GM21619 (cell line): Measurements from ENCODE around the gene PRAMEF5.
"Not testable (repeated sequence)": the region's sequence is repeated elsewhere in the genome, so short reads cannot be mapped to it uniquely, and the experiment has no call there.

Experiments
- ATAC-seq: cut with Tn5 transposase; IDR thresholded peaks from one replicate; pipeline ENCODE4 v1.9.1; 2021; ENCODE audit not compliant: unreplicated experiment

PRAMEF5 gene

DNA sequence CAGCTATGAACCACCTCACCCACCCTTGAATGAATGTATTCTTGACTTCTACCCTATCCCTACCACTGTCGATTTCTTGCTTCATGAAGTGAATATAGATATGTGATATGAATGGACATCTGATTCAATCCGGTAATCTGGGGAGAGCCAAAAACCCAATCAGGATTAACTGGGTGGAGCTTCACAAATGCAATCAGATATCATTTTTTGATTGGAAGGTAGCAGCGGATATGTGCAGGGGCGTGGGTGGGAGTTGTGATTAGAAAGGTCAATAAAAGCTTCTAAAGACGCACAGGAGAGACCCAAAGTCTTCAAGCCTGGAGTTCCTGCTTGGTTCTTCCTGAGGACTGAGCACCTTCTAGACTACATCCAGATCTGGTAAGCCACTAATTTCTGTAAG is at the start of gene PRAMEF5:
PRAMEF5 (plus strand) TSS at position 301 of the 400 bp plus-strand sequence. CDS start 5,071 bp downstream, outside the sequence.
- ATAC-seq: not testable (repeated sequence)

DNA sequence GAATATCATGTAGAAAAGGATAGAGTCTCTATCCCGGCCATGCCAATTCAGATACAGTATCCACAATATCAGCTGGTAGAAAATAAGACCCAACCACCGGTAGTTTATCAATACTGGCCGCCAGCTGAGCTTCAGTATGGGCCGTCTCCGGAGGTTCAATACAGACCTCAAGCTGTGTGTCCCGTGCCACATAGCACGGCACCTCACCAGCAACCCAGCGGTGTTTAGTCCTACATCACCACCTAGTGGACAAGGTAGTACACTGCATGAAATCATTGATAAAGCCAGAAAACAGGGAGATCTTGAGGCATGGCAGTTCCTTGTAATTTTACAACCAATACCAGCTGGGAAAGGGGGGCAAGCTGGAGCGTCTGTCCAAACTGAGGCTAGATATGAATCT is 45.3 kb upstream of the PRAMEF5 start:
- not testable (repeated sequence) for ATAC-seq

DNA sequence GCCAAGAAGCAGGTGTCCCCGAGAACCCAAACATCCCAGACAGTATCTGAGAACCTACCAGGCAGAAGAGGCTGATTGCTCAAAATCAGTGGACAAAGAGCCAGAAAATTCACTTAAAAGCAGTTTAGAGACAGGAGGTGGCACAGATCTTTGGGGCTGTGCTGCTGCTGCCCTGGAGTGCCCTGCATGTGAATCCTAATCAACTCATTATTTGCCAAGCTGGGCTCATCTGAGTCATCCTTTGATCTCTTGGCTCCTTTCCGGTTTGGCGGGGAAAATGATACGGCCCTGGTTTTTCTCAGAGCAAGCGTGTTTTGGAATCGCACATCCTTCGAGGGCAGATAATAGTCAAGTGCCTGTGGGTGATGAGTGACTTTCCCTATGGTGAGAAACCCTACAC is 37.4 kb upstream of the PRAMEF5 start:
- ATAC-seq: not testable (repeated sequence)

DNA sequence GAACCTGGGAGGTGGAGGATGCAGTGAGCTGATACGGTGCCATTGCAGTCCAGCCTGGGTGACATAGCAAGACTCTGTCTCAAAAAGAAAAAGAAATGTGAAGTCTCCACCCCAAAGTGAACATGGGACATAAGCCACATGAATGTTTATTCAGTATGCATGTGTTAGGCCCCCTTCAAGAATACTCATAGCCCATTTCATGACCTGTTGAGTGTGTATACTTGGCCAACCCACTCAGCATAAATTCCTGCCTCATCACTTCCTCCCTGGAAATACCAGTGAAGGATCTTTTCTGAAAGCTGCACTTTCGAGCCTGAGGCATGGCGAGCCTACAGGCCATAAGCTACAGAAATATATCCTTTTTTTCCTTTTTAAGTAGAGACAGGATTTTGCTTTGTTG is 34.8 kb upstream of the PRAMEF5 start:
- not testable (repeated sequence) for ATAC-seq

DNA sequence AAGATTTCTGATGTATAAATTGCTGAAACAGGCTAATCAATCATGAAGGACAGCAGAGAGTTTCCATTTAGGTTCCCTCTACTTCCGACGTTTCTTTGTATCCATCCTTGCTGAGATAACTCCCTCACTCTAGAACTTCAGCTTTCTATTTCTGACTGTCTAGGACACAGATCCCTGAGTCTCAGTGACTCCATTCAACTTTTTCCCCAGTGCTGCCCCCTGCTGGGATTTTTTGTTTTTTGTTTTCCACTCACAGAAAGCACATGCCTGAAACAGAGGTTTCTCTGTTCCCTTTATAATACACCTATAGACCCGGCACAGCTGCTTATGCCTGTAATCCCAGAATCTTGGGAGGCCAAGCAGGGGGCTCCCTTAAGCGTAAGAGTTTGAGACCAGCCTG is 31.2 kb upstream of the PRAMEF5 start:
- not testable (repeated sequence) for ATAC-seq

DNA sequence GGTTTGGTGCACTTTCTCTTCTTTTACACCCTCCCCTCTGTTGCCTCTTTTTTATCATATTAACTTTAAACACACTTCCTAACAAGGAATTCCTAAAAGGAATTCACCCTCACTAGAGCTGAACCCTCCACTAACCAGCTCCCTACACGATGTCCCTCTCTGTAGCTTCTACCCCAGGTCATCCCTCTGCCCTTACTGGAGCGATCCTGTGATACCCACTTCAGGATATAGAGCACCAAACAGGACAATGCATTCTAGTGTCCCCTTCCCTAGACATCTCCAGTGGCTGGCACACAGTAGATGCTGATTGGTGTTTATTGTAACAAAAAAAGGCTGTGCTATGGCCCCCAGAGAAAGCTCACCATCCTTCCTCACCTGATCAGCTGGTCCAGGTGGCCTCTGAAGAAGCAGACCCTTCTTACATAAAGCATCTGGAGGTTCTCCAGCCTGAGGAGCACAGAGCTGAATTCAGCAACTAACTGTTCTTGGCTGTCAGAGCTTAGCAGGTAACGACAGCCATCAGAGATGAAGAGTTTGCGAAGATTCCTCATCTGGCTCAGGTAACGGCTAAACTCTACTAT is 29.4 kb upstream of the PRAMEF5 start:
- ATAC-seq: no peak

DNA sequence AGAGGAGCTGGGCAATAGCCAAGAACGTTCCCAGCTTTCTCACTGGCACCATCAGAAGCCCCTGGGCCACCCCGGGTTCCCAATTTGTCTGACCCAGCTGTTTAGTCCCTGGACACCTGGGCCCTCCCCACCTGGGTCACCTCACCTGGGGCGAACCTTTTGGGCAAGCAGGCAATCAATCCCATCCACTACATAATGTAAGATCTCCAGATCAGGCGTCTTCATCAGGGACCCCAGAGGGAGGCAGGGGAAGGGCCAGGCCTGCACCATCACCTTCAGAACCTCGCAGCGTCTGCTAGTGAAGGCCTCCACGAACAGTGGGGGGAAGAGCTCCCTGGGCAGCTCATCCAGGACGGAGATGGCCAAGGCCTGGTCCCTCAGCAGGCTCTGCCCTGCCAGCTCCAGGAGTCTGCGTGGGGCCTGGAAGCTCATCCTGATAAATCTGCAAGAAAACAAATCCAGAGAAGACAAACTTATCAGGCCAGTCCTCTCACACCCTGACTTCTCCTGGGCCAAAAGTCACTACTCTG is 28.3 kb upstream of the PRAMEF5 start, which contains the start of gene PRAMEF18:
PRAMEF18 (minus strand) TSS at position 480 of the 530 bp plus-strand sequence; CDS start at position 432, 48 bp downstream.
- not testable (repeated sequence) for ATAC-seq

DNA sequence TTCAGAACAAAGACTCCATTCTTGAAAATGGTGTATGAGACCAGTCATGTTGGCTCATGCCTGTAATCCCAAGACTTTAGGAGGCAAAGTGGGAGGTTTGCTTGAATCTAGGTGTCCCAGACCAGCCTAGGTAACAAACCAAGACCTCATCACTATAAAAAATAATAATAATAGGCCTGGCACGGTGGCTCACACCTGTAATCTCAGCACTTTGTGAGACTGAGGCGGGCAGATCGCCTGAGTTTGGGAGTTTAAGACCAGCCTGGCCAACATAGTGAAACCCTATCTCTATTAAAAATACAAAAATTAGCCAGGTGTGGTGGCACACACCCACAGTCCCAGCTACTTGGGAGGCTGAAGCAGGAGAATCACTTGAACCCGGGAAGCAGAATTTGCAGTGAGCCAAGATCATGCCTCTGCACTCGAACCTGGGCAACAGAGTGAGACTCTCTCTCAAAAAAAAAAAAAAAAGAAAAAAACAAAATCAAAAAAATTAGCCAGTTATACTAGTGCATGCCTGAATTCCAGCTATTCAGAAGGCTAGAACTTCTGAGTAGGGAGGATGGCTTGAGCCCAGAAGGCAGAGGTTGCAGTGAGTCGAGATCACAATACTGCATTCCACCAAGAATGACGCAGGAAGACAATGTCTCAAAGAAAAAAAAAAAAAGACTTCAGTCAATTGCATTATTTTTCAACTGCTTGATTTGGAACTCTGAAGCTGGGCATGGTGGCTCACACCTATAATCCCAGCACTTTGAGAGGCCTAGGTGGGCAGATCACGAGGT is 26.5 kb upstream of the PRAMEF5 start:
- ATAC-seq: not testable (repeated sequence)

DNA sequence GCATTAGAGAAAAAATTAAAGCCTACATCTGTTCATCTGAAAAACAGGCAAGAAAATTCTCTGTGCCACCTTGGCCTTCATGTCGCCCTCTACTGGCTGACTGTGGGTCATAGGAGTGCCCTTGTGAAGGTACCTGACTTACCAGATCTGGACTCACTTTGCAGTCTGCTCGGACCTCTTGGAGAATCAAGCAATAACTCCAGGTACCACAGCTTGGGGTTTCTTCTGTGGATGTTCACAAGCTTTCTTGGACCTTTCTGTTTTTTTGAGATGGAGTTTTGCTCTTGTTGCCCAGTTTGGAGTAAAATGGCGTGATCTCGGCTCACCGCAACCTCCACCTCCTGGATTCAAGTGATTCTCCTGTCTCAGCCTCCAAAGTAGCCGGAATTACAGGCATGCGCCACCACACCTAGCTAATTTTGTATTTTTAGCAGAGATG is 25.6 kb upstream of the PRAMEF5 start:
- no peak for ATAC-seq

DNA sequence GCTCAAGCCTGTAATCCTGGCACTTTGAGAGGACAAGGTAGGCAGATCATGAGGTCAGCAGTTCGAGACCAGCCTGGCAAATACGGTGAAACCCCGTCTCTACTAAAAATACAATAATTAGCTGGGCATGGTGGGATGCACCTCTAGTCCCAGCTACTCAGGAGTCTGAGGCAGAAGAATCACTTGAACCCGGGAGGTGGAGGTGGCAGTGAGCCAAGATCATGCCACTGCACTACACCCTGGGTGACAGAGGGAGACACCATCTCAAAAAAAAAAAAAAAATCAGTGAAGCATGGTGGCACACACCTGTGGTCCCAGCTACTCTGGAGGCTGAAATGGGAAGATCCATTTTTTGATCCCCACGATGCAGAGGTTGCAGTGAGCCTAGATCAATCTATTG is 23.9 kb upstream of the PRAMEF5 start:
- ATAC-seq: not testable (repeated sequence)

DNA sequence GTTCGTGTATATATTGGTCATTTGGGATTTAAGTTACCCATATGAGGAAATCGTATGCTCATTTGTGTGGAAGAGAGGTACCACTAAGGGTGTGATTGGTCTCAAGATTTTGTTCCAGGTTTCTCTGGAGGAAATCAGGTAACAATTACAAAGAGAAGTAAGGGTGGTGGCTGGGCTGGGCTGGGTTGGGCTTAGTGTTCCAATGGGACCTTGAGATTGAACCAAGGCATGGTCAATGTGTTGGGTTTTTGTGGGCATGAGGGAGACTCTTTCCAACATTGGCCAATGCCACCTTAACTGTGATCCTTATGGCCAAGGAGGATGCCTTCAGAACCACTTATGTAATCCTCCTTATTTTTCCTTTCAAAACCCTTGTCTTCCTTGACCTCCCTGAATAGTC is 23.4 kb upstream of the PRAMEF5 start:
- not testable (repeated sequence) for ATAC-seq

DNA sequence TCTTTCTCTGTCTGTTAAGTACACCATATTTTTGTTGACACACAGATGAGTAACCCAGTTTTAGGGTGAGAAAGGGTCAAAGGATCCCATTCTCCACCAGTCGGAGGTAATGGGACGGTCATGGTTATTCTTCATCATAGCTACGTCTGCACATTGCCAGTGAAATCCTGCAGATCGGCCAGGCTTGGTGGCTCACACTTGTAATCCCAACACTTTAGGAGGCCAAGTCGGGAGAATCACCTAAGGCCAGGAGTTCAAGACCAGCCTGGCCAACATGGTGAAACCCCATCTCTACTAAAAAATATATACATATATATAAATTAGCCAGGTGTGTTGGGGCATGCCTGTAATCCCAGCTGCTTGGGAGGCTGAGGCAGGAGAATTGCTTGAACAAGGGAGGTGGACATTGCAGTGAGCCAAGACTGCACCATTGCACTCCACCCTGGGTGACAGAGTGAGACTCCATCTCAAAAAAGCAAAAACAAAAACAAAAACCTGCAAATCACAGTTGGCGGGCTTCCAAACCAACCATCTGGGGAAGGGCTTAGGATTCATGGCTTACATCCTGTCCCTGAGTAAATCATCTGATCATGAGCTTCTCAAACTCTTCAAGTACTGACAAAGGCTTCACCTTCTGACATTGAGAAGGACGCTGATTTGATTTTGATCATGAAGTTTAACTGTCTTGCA is 22.8 kb upstream of the PRAMEF5 start:
- ATAC-seq: not testable (repeated sequence)

DNA sequence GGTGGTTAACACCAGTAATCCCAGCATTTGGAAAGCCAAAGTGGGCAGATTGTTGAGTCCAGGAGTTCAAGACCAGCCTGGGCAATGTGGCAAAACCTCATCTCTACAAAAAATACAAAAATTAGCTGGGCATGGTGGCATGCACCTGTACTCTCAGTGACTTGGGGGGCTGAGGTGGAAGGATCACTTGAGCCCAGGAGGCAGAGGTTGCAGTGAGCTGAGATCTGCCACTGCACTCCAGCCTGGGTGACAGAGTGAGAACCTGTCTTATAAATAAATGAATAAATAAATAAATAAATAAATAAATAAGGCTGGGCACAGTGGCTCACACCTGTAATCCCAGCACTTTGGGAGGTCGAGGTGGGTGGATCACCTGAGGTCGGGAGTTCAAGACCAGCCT is 21.9 kb upstream of the PRAMEF5 start:
- ATAC-seq: not testable (repeated sequence)

DNA sequence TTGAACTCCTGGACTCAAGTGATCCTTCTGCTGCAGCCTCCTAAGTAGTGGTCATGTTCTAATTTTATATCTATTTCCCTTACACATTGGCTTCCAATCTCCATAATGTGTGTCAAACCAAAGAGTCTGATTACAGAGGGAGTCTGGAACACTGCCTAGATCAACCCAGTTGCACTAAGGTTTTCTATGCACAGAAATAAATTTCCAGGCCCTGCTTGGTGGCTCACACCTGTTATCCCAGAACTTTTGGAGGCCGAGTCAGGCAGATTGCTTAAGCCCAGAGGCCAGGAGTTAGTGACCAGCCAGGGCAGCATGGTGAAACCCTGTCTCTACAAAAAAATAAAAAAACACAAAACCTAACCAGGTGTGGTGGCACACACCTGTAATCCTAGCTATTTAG is 19.9 kb upstream of the PRAMEF5 start:
- not testable (repeated sequence) for ATAC-seq

DNA sequence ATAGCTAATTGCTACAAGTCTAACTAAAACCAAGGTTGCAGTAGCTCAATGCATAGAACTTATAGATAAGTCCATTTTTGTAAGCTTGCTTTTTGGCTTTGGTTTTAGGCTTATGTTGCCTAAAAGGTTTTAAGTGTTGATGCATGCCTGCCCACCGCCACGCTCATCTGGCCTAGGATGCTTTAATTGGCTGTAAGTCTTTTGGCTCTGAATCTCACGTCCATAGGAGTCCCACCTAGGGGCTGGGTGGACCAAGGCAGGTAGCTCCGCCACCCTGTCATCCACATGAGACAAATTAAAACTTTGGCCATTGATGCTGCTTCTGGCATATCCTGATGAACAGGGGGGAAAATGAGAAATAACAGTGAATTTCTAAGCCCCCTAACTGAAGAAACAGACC is 16.4 kb upstream of the PRAMEF5 start:
- ATAC-seq: not testable (repeated sequence)

DNA sequence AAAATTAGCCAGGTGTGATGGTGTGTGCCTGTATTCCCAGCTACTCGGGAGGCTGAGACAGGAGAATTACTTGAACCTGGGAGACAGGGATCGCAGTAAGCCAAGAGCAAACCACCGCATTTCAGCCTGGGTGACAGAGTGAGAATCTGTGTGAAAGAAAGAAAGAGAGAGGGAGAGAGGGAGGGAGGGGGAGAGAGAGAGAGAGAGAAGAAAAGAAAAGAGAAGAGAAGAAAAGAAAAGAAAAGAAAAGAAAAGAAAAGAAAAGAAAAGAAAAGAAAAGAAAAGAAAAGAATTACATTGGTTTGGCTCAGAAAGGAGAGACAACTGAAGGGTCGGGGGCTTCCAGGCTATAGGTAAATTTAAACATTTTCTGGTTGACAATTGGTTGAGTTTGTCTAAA is 14.4 kb upstream of the PRAMEF5 start:
- ATAC-seq: not testable (repeated sequence)

DNA sequence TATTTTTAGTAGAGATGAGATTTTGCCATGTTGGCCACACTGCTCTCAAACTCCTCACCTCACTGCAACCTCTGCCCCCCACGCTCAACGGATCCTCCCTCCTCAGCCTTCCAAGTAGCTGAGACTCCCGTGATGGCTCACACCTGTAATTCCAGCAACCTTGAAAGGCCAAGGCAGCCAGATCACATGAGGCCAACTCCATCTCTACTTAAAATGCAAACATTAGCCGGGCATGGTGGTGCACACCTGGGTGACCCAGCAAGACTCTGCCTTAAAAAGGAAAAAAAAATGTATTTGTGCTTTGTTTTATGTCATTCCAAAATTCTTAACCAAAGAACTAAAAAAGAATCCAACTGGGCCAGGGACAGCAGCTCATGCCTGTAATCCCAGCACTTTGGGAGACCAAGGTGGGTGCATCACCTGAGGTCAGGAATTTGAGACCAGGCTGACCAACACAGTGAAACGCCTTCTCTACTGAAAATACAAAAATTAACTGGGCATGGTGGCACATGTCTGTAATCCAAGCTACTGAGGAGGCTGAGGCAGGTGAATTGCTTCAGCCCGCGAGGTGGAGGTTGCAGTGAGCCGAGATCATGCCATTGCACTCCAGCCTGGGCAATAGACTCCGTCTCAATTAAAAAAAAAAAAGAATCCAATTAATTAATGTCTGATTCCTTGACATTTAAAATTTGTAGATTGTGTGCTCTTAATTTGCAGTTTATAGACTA is 10.3 kb upstream of the PRAMEF5 start:
- ATAC-seq: not testable (repeated sequence)

DNA sequence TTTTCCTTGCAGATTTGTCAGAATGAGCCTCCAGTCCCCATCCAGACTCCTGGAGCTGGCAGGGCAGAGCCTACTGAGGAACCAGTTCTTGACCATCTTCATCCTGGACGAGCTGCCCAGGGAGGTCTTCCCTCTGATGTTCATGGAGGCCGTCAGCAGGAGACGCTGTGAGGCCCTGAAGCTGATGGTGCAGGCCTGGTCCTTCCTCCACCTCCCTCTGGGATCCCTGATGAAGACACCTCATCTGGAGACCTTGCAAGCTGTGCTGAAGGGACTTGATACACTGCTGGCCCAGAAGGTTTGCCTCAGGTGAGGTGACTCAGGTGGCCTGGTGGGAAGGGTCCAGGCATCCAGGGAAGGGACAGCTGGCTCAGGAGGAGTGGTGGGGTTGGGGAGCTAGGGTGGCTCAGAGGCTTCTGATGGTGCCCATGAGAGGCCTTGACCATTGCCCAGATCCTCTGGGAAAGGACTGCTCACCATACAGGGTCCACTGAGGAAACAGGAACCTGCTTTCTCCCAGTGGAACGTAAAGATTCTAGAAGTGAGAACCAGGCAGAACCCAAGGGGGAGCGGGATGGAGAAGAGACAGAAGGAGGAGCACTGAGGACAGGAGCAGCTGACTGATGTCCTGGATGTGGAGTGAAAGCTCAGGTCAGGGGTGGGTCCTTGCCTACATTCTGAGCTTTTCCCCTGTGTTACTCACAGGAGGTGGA is 8.0 kb upstream of the PRAMEF5 start:
- not testable (repeated sequence) for ATAC-seq

DNA sequence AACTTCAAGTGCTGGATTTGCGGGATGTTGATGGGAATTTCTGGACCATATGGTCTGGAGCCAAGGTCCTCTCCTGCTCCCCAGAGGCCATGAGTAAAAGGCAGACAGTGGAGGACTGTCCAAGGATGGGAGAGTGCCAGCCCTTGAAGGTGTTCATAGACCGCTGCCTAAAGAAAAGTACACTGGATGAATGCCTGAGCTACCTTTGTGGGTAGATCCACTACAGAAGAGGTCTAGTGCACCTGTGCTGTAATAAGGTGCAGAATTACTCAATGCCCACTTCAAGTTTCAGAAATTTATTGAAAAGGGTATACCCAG is 7.5 kb upstream of the PRAMEF5 start:
- ATAC-seq: not testable (repeated sequence)

DNA sequence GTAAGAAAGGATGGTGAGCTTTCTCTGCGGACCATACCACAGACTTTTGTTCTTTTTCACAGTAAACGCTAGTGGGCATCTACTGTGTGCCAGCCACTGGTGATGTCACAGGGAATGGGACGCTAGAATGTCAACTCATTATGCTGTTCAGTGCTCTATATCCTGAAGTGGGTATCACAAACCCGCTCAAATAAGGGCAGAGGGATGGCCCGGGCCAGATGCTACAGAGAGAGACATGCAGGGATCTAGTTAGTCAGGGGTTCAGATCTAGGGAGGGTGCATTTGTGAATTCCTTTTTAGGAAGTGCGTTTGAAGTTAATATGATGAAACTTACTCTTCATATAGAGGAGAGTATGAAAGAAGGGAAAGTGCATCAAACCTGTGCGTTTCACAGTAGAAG is 6.9 kb upstream of the PRAMEF5 start:
- ATAC-seq: not testable (repeated sequence)
